Activated naive CD4-positive, alpha-beta T cell treated with anti-CD3 and anti-CD28 coated beads, Interleukin-2, amount 10 ng/mL, durations not matched to agents 7 days and 5 days (primary cell): ENCODE results near the gene SEMA5A.

Experiments
- CTCF ChIA-PET: fragments of 350-600 bp; sonication (Branson Sonifier 250); formaldehyde crosslinking; loops from one replicate; lab custom pipeline; 2021; ENCODE audit warnings: antibody characterized with exemption; lab: Charles Lee
- DNase-seq: peaks from one replicate; pipeline ENCODE4 v3.0.0-alpha.2; 2020
- H3K27ac Mint-ChIP-seq: one replicate; pipeline ENCODE4 v1.8.0; 2021; ENCODE audit warnings: mild to moderate bottlenecking, moderate library complexity, mixed read lengths
- H3K27me3 Mint-ChIP-seq: one replicate; pipeline ENCODE4 v1.8.0; 2021; ENCODE audit warnings: mild to moderate bottlenecking, mixed read lengths
- H3K36me3 Mint-ChIP-seq: one replicate; pipeline ENCODE4 v1.8.0; 2021; ENCODE audit warnings: mixed read lengths
- H3K4me1 Mint-ChIP-seq: one replicate; pipeline ENCODE4 v1.8.0; 2021; ENCODE audit warnings: mixed read lengths
- H3K4me3 Mint-ChIP-seq: one replicate; pipeline ENCODE4 v1.8.0; 2021; ENCODE audit warnings: mild to moderate bottlenecking, moderate library complexity, mixed read lengths
- H3K9me3 Mint-ChIP-seq: one replicate; pipeline ENCODE4 v1.8.0; 2021; ENCODE audit warnings: mixed read lengths

The SEMA5A gene

GRCh38 chr5:9483779-9484178 lies 62.1 kb downstream of the SEMA5A start:
- H3K4me1 Mint-ChIP-seq, result no peaks in the 10 kb centered on the region
- H3K27me3 Mint-ChIP-seq, result no peaks in the 10 kb centered on the region
- H3K9me3 Mint-ChIP-seq, result peaks cover 17% of the 10 kb centered on the region
- no peak overlapping the region for H3K27ac Mint-ChIP-seq
- no peaks in the 10 kb centered on the region for H3K36me3 Mint-ChIP-seq
- no peak overlapping the region for H3K4me3 Mint-ChIP-seq
- no peak for DNase-seq
- CTCF ChIA-PET, result no interaction called here

DNA sequence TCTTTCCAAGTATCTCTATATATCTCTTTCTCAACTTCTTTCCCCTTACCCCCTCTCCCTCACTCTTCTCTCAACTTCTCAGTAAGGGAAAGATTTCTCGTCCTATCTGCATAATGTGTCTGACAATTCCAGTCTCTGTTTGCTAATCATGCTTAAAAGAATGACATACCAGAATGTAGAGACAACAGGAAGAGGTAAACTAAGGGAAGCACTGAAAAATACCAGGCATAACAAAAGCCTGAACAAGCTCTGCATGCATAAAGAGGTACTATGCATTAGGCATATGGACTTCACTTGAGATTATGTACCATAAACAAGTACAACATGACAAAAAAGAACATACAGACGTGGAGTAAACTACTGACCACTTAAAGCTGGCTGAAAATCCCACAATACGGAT lies 62.6 kb downstream of the SEMA5A start:
- H3K4me3 Mint-ChIP-seq, result no peak overlapping the region
- H3K4me1 Mint-ChIP-seq, result no peaks in the 10 kb centered on the region
- H3K36me3 Mint-ChIP-seq, result no peaks in the 10 kb centered on the region
- peaks cover 21% of the 10 kb centered on the region for H3K9me3 Mint-ChIP-seq
- no peak for DNase-seq
- CTCF ChIA-PET, result no interaction called here
- H3K27ac Mint-ChIP-seq, result no peak overlapping the region
- no peaks in the 10 kb centered on the region for H3K27me3 Mint-ChIP-seq

- Mint-ChIP-seq H3K27me3 (no peaks in the 10 kb centered on the region), H3K36me3 (no peaks in the 10 kb centered on the region), H3K4me1 (no peaks in the 10 kb centered on the region), H3K9me3 (peaks cover 24% of the 10 kb centered on the region), H3K27ac (no peak overlapping the region), H3K4me3 (no peak overlapping the region)
- CTCF ChIA-PET, result no interaction called here
- DNase-seq, result no peak
Measured at GRCh38 chr5:9482381-9482780, 63.5 kb downstream of the SEMA5A start.

DNA sequence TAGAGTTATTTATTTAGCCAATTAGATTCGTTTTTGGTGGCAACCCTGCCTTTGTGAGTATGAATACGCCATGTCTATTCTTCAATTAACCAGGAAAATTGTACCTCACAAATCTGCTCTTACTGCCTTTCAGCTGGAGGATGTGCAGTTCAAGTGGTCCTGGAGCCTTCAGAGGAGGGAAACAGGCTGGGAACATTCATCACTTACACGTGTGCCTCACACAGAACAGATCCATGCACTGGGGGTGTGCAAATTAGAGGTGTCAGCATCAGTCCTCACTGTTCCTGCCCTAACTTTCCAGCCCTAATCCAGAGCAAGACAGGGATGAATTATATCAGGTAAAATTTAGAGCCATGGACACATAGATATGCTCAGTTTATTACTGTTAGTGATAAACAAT lies 65.4 kb downstream of the SEMA5A start:
- no peak for DNase-seq
- H3K4me3 Mint-ChIP-seq, result no peak overlapping the region
- peaks cover 28% of the 10 kb centered on the region for H3K9me3 Mint-ChIP-seq
- no peaks in the 10 kb centered on the region for H3K27me3 Mint-ChIP-seq
- CTCF ChIA-PET, result no interaction called here
- H3K36me3 Mint-ChIP-seq, result no peaks in the 10 kb centered on the region
- no peak overlapping the region for H3K27ac Mint-ChIP-seq
- H3K4me1 Mint-ChIP-seq, result no peaks in the 10 kb centered on the region

- Mint-ChIP-seq H3K4me1 (no peaks in the 10 kb centered on the region), H3K27ac (no peak overlapping the region), H3K9me3 (peaks cover 25% of the 10 kb centered on the region), H3K36me3 (no peaks in the 10 kb centered on the region), H3K4me3 (no peak overlapping the region), H3K27me3 (no peaks in the 10 kb centered on the region)
- CTCF ChIA-PET, result no interaction called here
- DNase-seq, result no peak
Measured at GRCh38 chr5:9479990-9480389, 65.9 kb downstream of the SEMA5A start.

GRCh38 chr5:9479361-9479760 lies 66.5 kb downstream of the SEMA5A start:
- Mint-ChIP-seq H3K9me3 (peaks cover 25% of the 10 kb centered on the region), H3K36me3 (no peaks in the 10 kb centered on the region), H3K27ac (no peak overlapping the region), H3K4me3 (no peak overlapping the region), H3K27me3 (no peaks in the 10 kb centered on the region), H3K4me1 (no peaks in the 10 kb centered on the region)
- no peak for DNase-seq
- CTCF ChIA-PET, result no interaction called here

DNA sequence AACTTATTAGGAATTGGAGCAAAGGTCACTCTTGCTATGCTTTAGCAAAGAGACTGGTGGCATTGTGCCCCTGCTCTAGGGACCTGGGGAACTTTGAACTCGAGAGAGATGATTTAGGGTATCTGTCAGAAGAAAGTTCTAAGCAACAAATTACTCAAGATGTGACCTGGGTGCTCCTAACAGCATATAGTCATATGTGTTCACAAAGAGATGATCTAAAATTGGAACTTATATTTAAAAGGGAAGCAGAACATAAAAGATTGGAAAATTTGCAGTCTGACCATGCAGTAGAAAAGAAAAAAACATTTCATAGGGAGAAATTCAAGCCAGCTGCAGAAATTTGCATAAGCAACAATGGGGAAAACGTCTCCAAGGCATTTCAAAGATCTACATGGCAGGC lies 68.3 kb downstream of the SEMA5A start:
- CTCF ChIA-PET, result no interaction called here
- Mint-ChIP-seq H3K4me1 (no peaks in the 10 kb centered on the region), H3K36me3 (no peaks in the 10 kb centered on the region)

DNA sequence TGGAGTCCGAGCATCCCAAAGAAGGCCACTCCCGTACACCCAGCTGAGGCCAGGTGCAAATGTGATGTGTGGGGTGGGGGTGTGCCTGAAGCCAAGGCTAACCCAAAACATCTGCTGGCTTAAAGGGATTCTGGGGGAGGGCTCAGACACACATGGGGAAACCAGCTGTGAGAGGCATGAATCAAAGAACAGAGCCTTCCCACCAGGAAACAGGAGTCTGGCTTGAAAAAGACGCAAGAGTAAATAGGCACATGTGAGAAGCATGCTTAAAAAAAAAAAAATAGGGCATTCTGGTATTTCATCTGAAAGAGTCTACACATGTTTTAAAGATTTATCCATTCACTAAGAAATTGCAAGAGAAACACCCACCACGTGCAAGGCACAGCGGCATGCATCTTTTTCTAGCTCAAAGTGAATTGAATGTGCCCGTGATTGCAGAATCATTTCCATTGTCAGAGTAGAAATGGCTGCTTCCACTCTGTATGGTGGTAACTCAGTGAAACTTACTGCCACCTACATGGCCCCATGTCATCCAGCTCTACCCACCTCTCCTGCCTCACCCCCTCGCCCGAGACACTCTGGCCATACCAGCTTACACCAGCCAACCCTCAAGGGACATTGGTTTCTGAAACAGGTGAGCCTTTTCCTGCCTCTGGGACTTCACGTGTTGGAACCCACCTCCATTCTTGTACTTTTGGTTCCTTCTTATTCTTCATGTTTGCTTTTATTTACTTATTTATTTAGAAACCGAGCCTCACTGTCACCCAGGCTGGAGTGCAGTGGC lies 71.5 kb downstream of the SEMA5A start:
- CTCF ChIA-PET, result no interaction called here
- Mint-ChIP-seq H3K36me3 (no peaks in the 10 kb centered on the region), H3K4me1 (no peaks in the 10 kb centered on the region), H3K27ac (no peak overlapping the region), H3K27me3 (no peaks in the 10 kb centered on the region), H3K9me3 (peaks cover 18% of the 10 kb centered on the region), H3K4me3 (no peak overlapping the region)
- DNase-seq, result no peak

More for the DNA sequence above, 68.3 kb downstream of the SEMA5A start:
- DNase-seq, result no peak
- H3K4me3 Mint-ChIP-seq, result no peak overlapping the region
- H3K27ac Mint-ChIP-seq, result no peak overlapping the region
- peaks cover 23% of the 10 kb centered on the region for H3K9me3 Mint-ChIP-seq
- no peaks in the 10 kb centered on the region for H3K27me3 Mint-ChIP-seq

GRCh38 chr5:9473624-9474023 lies 72.3 kb downstream of the SEMA5A start:
- H3K4me1 Mint-ChIP-seq, result no peaks in the 10 kb centered on the region
- H3K9me3 Mint-ChIP-seq, result peaks cover 14% of the 10 kb centered on the region
- no peak overlapping the region for H3K27ac Mint-ChIP-seq
- CTCF ChIA-PET, result no interaction called here
- H3K36me3 Mint-ChIP-seq, result no peaks in the 10 kb centered on the region
- DNase-seq, result no peak
- no peak overlapping the region for H3K4me3 Mint-ChIP-seq
- H3K27me3 Mint-ChIP-seq, result no peaks in the 10 kb centered on the region

DNA sequence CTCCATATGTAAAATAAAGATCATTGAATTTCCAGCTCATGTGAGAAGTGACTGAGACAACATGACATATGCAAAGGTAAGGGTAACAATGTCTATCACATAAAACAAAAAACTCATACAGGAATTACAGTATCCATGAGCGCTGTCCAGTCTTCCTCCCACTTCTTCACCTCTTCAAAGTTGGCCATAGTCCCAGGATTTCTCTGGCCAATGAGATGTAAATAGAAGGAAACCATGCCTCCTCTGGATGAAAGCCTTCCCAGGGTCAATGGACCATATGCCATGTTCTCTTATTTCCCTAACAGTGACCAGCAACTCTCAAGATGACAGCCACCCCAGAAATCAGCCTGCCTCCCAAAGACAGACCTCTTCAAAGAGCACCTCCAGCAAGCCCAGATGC lies 75.5 kb downstream of the SEMA5A start:
- H3K36me3 Mint-ChIP-seq, result no peaks in the 10 kb centered on the region
- no peaks in the 10 kb centered on the region for H3K4me1 Mint-ChIP-seq
- H3K4me3 Mint-ChIP-seq, result no peak overlapping the region
- no peaks in the 10 kb centered on the region for H3K27me3 Mint-ChIP-seq
- H3K9me3 Mint-ChIP-seq, result no peaks in the 10 kb centered on the region
- DNase-seq, result no peak
- CTCF ChIA-PET, result no interaction called here
- no peak overlapping the region for H3K27ac Mint-ChIP-seq

DNA sequence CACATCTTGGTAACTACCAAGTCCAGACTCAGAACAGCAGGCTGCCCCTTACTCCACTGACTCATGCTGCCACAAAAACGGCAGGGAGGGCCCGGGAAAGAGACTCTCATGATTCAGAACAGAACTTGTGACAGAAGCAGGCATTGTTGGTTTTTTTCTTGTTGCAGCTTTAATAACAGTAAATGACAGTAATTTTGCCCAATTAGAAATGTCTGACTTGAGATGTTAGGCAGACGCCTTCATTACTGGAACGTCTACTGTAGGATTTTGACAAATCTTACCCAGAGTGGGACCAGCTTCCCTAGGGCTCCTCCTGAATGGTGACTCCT lies 77.9 kb downstream of the SEMA5A start:
- Mint-ChIP-seq H3K9me3 (no peaks in the 10 kb centered on the region), H3K4me3 (no peak overlapping the region), H3K36me3 (no peaks in the 10 kb centered on the region), H3K27ac (no peak overlapping the region), H3K4me1 (no peaks in the 10 kb centered on the region), H3K27me3 (no peaks in the 10 kb centered on the region)
- no peak for DNase-seq
- CTCF ChIA-PET, result no interaction called here

GRCh38 chr5:9467199-9468059 lies 78.4 kb downstream of the SEMA5A start:
- Mint-ChIP-seq H3K4me3 (no peak overlapping the region), H3K27ac (no peak overlapping the region), H3K4me1 (no peaks in the 10 kb centered on the region), H3K36me3 (no peaks in the 10 kb centered on the region), H3K9me3 (no peaks in the 10 kb centered on the region), H3K27me3 (no peaks in the 10 kb centered on the region)
- no peak for DNase-seq
- CTCF ChIA-PET, result no interaction called here

- CTCF ChIA-PET, result no interaction called here
- Mint-ChIP-seq H3K27ac (no peak overlapping the region), H3K36me3 (no peaks in the 10 kb centered on the region), H3K27me3 (no peaks in the 10 kb centered on the region), H3K4me1 (no peaks in the 10 kb centered on the region), H3K9me3 (no peaks in the 10 kb centered on the region), H3K4me3 (no peak overlapping the region)
- DNase-seq, result no peak
Measured at GRCh38 chr5:9466697-9467096, 79.2 kb downstream of the SEMA5A start.

DNA sequence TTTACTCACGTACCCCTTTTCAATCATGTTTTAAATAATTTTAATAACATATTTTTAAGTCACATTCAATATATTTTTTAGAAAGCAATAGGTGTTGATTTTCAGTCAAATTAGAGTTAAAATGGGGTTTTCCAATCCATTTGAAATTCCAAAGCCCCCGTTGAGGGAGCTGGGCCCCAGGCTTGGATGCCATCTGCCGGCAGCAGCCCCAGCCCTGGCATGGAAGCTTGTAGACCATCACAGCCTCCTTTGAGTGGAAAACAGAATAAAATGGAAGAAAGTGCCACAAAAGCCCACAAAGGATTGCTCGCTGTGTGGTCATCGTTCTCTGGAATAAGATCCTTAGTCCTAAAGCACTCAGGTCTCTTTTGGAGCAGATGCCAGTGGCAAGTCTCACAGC lies 81.4 kb downstream of the SEMA5A start:
- CTCF ChIA-PET, result no interaction called here
- Mint-ChIP-seq H3K36me3 (no peaks in the 10 kb centered on the region), H3K4me3 (no peak overlapping the region), H3K27ac (no peak overlapping the region), H3K9me3 (no peaks in the 10 kb centered on the region), H3K4me1 (no peaks in the 10 kb centered on the region), H3K27me3 (no peaks in the 10 kb centered on the region)
- DNase-seq, result no peak

GRCh38 chr5:9462109-9462508 lies 83.8 kb downstream of the SEMA5A start:
- no peaks in the 10 kb centered on the region for H3K36me3 Mint-ChIP-seq
- no peak overlapping the region for H3K27ac Mint-ChIP-seq
- H3K27me3 Mint-ChIP-seq, result no peaks in the 10 kb centered on the region
- H3K9me3 Mint-ChIP-seq, result no peaks in the 10 kb centered on the region
- H3K4me1 Mint-ChIP-seq, result no peaks in the 10 kb centered on the region
- CTCF ChIA-PET, result no interaction called here
- DNase-seq, result no peak
- H3K4me3 Mint-ChIP-seq, result no peak overlapping the region
